ENCODE measurements around the gene NUDT8.
"Not testable (repeated sequence)": the region's sequence is repeated elsewhere in the genome, so short reads cannot be mapped to it uniquely, and the experiment has no call there.

The NUDT8 gene

GRCh38 chr11:67611704-67612587, 17.8 kb downstream of the NUDT8 start:
- DNase-seq (ENCODE audit: low spot score) = no peak

GRCh38 chr11:67611165-67611564, 18.6 kb downstream of the NUDT8 start:
- no peak for DNase-seq (ENCODE audit: low spot score)

- DNase-seq (ENCODE audit: low spot score) = no peak
Observed at GRCh38 chr11:67610302-67610868, 19.4 kb downstream of the NUDT8 start.

GRCh38 chr11:67609316-67609715, 20.4 kb downstream of the NUDT8 start:
- DNase-seq (ENCODE audit: low spot score) = no peak

- no peak for DNase-seq (ENCODE audit: low spot score)
Observed at GRCh38 chr11:67608486-67608885, 21.3 kb downstream of the NUDT8 start.

GRCh38 chr11:67607507-67607906, 22.2 kb downstream of the NUDT8 start:
- DNase-seq (ENCODE audit: low spot score) = no peak

- peak; percentile 85 for DNase-seq (ENCODE audit: low spot score)
Observed at GRCh38 chr11:67606492-67607295, 23.0 kb downstream of the NUDT8 start, which contains the start of gene NDUFV1. Gene NDUFV1, plus strand, starts transcription at chr11:67606936. Its CDS starts 69 bp downstream, at chr11:67607005.

- DNase-seq (ENCODE audit: low spot score) = no peak
Observed at GRCh38 chr11:67606093-67606491, 23.6 kb downstream of the NUDT8 start.

- DNase-seq (ENCODE audit: low spot score) = no peak
Observed at GRCh38 chr11:67605231-67606011, 24.3 kb downstream of the NUDT8 start.

- no peak for DNase-seq (ENCODE audit: low spot score)
Observed at GRCh38 chr11:67604815-67605214, 24.9 kb downstream of the NUDT8 start.

- DNase-seq (ENCODE audit: low spot score) = not testable (repeated sequence)
Observed at GRCh38 chr11:67604119-67604518, 25.6 kb downstream of the NUDT8 start.

- no peak for DNase-seq (ENCODE audit: low spot score)
Observed at GRCh38 chr11:67601098-67601497, 28.6 kb downstream of the NUDT8 start.

- no peak for DNase-seq (ENCODE audit: low spot score)
Observed at GRCh38 chr11:67600324-67601029, 29.3 kb downstream of the NUDT8 start.

GRCh38 chr11:67599149-67599548, 30.6 kb downstream of the NUDT8 start:
- no peak for DNase-seq (ENCODE audit: low spot score)

- DNase-seq (ENCODE audit: low spot score) = not testable (repeated sequence)
Observed at GRCh38 chr11:67597963-67598362, 31.8 kb downstream of the NUDT8 start.

GRCh38 chr11:67597458-67597857, 32.3 kb downstream of the NUDT8 start:
- not testable (repeated sequence) for DNase-seq (ENCODE audit: low spot score)

GRCh38 chr11:67596753-67597300, 32.9 kb downstream of the NUDT8 start:
- no peak for DNase-seq (ENCODE audit: low spot score)

- DNase-seq (ENCODE audit: low spot score) = no peak
Observed at GRCh38 chr11:67594480-67594879, 35.3 kb downstream of the NUDT8 start.

GRCh38 chr11:67593565-67593905, 36.2 kb downstream of the NUDT8 start:
- no peak for DNase-seq (ENCODE audit: low spot score)

GRCh38 chr11:67592880-67593564, 36.7 kb downstream of the NUDT8 start:
- DNase-seq (ENCODE audit: low spot score) = no peak
